Urothelium cell line (cell line): ENCODE data around the gene EPB41.

Experiments used
- DNase-seq: peaks from one replicate; pipeline ENCODE4 v3.0.0; 2011; ENCODE audit warnings: low spot score, mixed read lengths
- FAIRE-seq: peaks from 2 replicates; lab custom pipeline; 2011; peaks lifted over from hg19 to GRCh38; lab: Jason Lieb, UNC

The EPB41 gene

DNA sequence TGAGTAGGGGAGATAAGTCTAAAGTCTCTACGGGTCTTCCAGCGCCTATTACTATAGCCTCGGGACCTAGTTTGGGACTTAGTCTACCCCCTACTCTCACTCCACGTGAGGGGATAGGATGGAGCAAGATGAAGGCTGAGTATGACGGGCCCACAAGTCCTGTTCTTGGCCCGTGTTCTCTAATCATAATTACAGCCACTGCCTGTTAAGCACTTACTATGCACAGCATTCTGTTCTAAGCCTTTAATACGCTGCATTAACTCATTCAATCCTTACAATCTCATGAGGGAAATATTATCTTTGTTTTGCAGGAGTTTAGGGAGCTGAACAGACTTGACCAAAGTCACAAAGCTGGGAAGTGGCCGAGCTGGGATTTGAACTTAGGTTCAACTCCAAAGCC lies 23.9 kb upstream of the EPB41 start:
- DNase-seq = no peak
- FAIRE-seq = no peak

DNA sequence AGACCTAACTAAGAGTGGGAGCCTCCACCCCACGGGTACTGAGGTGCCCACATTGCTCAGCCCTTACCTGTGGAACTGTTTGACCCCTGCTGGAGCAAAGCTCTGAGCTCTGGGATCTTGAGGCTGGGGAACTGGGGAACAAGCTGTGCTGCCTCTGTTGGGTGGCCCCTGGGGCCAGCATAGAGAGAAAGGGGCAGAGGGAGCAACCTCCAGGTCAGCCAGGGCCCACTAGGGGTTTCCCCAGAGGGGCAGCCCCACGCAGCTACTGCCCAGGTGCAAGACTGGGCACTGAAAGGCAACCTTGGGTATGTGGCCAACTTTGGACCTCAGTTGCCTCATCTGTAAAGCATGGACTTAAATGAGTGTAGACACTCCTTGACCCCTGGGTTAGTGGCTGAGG lies 23.5 kb upstream of the EPB41 start:
- DNase-seq = no peak
- no peak for FAIRE-seq

DNA sequence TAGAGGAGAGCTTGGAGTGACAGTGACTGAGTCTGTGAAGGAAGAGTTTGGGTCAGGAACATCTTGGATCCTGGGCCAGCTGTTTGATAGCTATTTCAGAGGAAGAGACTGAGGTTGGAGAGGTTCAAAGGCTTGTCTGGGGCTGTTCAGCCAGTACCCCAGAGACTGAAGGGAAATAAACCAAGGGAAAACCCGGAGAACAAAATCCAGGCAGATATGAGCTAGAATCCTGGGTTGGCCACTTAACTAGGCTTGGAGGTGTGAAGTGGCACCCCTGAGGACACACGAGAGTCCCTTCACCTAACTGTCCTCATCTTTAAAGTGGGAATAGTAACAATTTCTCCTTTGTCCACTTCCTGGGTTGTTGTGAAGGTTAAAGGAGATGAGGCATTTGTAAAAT lies 23.1 kb upstream of the EPB41 start:
- FAIRE-seq (no peak), DNase-seq (no peak)

DNA sequence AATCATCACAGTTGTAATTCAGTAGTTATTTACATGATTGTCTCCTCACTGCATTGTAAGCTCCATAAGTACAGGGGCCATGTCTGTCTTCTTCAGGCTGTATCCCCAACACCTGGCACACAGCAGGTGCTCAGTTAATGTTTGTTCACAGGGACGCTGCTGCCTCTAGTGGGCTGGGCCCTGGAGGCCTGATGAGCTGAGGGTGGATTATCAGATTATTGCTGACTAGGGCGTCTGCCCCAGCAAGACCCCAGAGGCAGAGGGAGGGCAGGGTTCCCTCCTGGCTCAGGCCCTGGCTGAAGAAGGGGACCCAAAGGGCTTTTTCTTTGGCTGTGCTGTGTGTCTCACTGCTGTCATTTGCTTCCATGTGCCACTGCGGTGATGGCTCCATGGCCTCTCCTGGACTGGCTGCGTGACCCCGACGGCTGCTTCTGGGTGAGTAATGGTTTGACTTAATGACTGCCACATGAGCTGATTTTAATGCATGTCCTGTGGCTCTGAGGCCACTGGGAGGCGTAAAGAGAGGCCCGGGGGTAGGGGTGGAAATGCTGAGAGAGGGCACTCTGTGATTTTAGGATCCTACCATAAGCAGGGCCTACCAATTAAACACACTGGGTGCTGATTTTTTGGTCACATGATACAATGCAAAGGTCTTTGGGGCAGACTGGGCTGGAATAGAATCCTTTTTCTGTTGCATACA lies 20.8 kb upstream of the EPB41 start:
- FAIRE-seq (no peak), DNase-seq (peak; percentile 28)

GRCh38 chr1:28894785-28895184 lies 19.6 kb upstream of the EPB41 start:
- no peak for DNase-seq
- no peak for FAIRE-seq

DNA sequence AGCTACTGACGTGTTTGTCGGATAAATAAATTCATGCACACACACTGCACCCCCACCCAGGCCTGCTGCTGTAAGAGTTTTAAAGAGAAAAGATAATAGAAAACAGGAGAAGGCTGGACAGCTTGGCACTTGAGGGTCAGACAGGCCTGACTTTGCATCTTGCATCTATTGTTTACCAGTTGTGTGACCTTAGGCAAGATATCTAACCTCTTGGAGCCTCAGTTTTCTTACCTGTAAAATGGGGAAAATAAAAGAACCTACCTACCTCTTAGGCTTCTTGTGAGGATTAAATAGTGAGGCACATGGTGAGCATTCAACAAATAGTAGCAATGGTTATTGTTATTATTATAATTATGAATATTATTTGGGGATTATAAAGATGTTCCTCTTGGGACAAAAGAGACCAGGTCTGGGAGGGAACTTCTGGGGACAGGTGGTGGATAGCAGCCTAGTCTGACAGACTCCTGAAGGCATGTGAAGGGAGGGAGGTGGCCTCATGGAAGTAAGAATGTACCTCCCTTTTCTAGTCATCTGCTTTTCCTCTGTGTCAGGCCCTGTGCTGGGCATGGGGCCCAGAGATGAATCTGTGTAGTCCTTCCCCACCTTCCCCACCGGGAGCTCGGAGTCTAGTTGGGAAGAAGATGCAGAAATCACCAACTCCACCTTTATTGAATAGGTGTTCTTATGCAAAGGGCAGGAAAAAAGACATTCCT lies 18.3 kb upstream of the EPB41 start:
- no peak for DNase-seq

DNA sequence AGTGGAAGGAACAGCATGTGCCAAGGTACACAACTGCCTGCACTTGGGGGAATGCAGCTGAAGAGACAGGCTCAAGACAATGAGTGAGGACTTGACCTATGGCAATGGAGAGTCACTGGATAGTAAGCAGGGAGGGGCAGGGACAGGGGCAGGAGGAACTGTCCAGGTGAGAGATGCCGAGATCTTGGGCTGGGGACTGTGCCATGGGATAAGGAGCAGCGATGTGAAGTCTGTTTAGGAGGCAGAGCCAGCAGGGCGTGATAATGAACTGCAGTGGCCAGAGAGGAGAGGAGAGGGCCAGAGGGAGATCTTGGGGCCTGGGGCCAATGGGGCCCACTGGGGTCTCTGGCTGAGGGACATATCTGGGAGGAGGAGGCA lies 17.8 kb upstream of the EPB41 start:
- no peak for DNase-seq
- FAIRE-seq = no peak

More for the DNA sequence above, 18.3 kb upstream of the EPB41 start:
- FAIRE-seq = no peak

DNA sequence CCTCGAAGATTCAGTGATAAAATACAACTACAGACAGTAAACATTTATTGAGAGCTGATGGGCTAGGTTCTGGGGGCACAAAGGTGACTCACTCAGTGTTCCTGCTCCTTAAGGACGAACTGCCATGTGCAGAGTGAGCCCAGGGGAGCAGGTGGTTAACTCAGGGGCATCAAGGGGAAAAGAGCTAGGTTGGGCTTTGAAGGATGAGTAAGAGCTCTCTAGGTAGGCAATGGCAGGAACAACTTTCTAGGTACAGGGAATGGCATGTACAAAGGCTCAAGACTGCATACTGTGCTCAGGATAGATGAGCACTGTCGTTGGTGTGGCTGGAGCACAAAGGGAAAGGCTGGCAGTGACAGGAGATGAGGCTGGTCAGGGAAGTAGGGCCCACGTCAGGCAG lies 16.6 kb upstream of the EPB41 start:
- FAIRE-seq (no peak), DNase-seq (no peak)

- FAIRE-seq (no peak), DNase-seq (no peak)
Measured at GRCh38 chr1:28898405-28898881, 15.9 kb upstream of the EPB41 start.

DNA sequence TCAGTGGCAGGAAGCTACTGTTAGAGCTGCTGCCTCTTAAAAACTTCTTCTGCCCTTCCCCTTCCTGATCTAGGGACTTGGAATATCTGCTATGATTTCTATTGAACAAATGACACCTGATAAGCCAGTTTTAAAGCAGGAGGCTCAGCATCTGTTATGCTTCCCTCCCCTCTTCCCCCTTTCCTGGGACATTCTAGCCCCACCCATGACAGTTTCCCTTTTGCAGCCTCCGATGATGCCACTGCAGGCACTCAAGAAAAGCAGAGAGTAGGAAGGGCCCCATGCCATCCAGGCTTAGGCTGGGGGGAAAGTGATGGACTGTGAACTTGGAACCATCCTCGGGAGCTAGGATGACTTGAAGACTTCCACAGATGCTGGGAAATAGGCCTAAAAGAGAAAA lies 15.1 kb upstream of the EPB41 start:
- FAIRE-seq (no peak), DNase-seq (no peak)

DNA sequence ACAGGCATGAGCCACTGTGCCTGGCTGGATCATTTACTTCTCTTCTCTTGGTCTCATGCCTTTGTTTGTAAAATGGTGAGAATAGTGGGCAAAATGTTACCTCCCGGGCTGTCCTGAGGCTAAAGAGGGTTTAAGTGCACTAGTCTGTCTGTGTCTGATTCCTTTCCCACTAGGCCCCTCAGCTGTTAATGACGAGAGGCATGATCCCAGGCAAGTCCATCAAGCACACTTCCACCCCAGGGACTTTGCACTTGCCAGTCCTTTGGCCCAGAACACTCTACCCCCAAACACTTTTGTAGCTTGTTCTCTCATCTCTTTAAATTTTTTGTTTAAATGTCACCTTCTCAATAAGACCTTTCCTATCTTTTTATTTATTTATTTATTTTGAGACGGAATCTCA lies 13.8 kb upstream of the EPB41 start:
- DNase-seq (no peak), FAIRE-seq (no peak)

GRCh38 chr1:28902738-28903137 lies 11.6 kb upstream of the EPB41 start:
- FAIRE-seq (no peak), DNase-seq (no peak)

DNA sequence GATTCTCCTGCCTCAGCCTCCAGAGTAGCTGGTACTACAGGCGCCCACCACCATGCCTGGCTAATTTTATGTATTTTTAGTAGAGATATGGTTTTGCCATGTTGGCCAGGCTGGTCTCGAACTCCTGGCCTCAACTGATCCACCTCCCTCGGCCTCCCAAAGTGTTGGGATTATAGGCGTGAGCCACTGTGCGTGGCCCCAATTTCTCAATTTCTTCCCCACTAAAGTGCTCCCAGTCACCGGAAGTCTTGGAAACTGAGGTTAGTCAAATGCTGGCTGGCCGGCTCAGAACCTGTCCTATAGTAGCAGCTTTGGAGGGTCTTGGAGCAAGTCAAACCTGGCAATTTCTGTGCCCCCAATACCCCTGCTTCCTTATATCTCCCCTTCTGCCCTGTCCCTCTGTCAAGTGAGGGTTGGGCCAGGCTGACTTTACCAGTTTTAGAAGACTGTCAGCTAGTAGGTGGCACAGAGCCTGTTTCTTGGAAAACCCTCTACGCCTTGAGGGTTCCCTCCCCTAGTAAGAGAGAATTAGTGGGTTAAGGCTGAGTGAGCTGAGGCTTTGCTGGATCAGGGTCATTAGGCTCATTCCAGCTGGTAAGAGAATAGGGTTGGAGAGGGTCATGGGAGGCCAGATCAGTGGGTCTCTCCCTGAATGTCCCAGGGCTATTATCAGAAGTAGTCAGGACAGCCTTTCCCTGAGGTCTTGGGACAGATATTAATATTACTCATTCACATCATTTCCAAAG lies 8.3 kb upstream of the EPB41 start:
- DNase-seq = no peak
- FAIRE-seq = no peak

DNA sequence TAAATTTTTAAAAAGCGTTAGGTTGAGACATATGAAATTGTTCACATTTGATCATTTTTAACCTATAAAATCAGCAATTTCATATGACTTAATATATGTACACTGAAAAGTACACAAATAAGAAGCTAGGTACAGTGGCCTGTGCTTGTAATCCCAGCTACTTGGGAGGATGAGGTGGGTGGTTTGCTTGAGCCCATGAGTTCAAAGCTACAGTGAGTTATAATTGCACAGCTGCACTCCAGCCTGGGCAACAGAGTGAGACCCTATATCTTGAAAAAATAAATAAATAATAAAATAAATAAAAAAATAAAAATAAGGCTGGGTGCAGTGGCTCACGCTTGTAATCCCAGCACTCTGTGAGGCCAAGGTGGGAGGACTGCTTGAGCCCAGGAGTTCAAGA lies 5.2 kb upstream of the EPB41 start:
- FAIRE-seq = no peak
- no peak for DNase-seq

DNA sequence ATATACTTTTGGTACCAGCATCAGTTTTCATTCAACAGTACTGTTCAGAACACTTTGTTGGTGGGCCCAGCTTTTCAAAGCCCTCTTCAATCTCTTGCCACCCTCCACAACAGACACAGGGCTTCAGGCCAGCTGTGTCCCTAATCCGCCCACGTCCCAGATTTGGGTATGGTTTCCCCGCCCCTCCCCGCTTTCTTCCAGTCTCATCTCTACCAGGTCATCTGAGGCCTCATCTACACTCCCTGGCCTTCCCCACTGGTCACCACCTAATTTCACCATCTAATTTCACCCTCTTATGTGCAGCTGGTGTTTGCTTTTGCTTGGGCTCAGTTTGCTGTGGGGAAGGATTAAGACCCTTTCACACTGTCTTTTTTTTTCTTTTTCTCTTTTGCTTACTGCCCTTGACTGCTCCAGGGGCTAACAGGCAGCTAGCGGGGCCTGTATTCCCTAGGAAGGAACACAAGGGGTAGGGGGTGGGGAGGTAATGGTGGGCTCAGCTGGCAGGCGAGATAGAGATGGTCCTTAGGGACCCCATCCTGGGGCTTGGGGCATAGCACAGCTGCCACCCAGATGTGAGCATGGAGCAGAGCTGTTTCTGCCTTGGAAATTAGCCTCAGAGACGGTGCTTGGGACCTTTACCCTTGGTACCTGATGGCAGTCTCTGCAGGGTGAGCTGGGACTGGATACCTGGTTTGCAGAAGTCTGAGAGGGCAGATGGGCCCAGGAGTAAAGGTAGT lies 3.8 kb upstream of the EPB41 start:
- FAIRE-seq = peak; percentile 20

DNA sequence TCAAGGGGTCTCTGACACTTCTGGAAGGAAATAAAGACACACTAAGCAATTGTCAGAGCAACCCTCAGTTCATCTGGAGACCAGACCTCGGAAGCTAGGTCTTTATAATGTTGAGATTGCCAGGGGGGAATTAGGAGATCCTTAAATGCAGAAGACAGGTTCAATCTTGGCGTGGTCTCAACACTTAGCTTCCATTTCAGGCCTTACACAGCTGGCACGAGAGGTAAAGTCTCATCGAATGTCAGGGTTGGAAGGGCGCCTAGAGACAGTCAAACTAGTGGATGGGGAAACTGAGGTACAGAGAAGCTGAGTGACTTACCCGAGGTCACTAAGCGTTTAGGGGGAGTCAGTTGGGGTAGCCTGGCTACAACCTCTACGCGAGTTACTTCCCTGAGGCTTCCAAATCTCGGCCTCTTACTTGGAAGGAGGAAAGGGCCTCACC lies 562 bp upstream of the EPB41 start:
- no peak for DNase-seq
- no peak for FAIRE-seq

More for the DNA sequence above, 3.8 kb upstream of the EPB41 start:
- no peak for DNase-seq

- DNase-seq (peak; percentile 49), FAIRE-seq (no peak)
Measured at GRCh38 chr1:28915031-28915895, 894 bp downstream of the EPB41 start.

GRCh38 chr1:28917757-28918118 lies 3.4 kb downstream of the EPB41 start:
- no peak for FAIRE-seq
- DNase-seq = no peak

GRCh38 chr1:28921286-28921869 lies 7.0 kb downstream of the EPB41 start:
- DNase-seq = no peak
- no peak for FAIRE-seq

GRCh38 chr1:28925350-28925891 lies 11.1 kb downstream of the EPB41 start:
- DNase-seq = no peak
- no peak for FAIRE-seq
